Effector memory CD4-positive, alpha-beta T cell (primary cell): Measurements from ENCODE around the gene POLD3.

ENCODE experiments used
- DNase-seq, 3 donors: peaks; one replicate each; pipeline ENCODE4 v3.0.0-alpha.2; 2020
- H3K27ac ChIP-seq: 2 replicates; pipeline ENCODE4 v1.7.0; 2013; ENCODE audit warnings: mild to moderate bottlenecking, low read length, moderate library complexity; ENCODE audit not compliant: insufficient read depth, poor library complexity, severe bottlenecking
- H3K27me3 ChIP-seq: replicated peaks from 2 replicates; pipeline ENCODE4 v1.7.0; 2013; ENCODE audit warnings: mild to moderate bottlenecking, low read length; ENCODE audit not compliant: insufficient read depth, control insufficient read depth, poor library complexity, severe bottlenecking
- H3K36me3 ChIP-seq: 2 replicates; pipeline ENCODE4 v1.7.0; 2013; ENCODE audit warnings: mild to moderate bottlenecking, low read length, moderate library complexity; ENCODE audit not compliant: control insufficient read depth, insufficient read depth
- H3K4me1 ChIP-seq: 2 replicates; pipeline ENCODE4 v1.7.0; 2013; ENCODE audit warnings: low read length, mild to moderate bottlenecking; ENCODE audit not compliant: control insufficient read depth, insufficient read depth, poor library complexity, severe bottlenecking
- H3K4me3 ChIP-seq: 2 replicates; pipeline ENCODE4 v1.7.0; 2013; ENCODE audit warnings: low read length, low read depth, mild to moderate bottlenecking; ENCODE audit not compliant: insufficient read depth, poor library complexity, severe bottlenecking
- H3K9me3 ChIP-seq: 2 replicates; pipeline ENCODE4 v1.7.0; 2013; ENCODE audit warnings: mild to moderate bottlenecking, low read length, moderate library complexity; ENCODE audit not compliant: control insufficient read depth

Gene POLD3

GRCh38 chr11:74568028-74568427, 24.4 kb upstream of the POLD3 start:
- Histone ChIP-seq H3K4me3 (no peak overlapping the region), H3K27ac (no peak overlapping the region), H3K4me1 (no peaks in the 10 kb centered on the region), H3K9me3 (no peaks in the 10 kb centered on the region), H3K36me3 (no peaks in the 10 kb centered on the region), H3K27me3 (no peaks in the 10 kb centered on the region)
- DNase-seq: no peak

- no peak for DNase-seq
- Histone ChIP-seq H3K4me3 (no peak overlapping the region), H3K9me3 (no peaks in the 10 kb centered on the region), H3K27me3 (no peaks in the 10 kb centered on the region), H3K4me1 (no peaks in the 10 kb centered on the region), H3K27ac (no peak overlapping the region), H3K36me3 (no peaks in the 10 kb centered on the region)
Observed at GRCh38 chr11:74570266-74571061, 21.9 kb upstream of the POLD3 start.

- Histone ChIP-seq H3K9me3 (no peaks in the 10 kb centered on the region), H3K4me1 (no peaks in the 10 kb centered on the region), H3K36me3 (no peaks in the 10 kb centered on the region), H3K27me3 (no peaks in the 10 kb centered on the region), H3K27ac (no peak overlapping the region), H3K4me3 (no peak overlapping the region)
- no peak for DNase-seq
Observed at GRCh38 chr11:74571062-74571399, 21.4 kb upstream of the POLD3 start.

- no peaks in the 10 kb centered on the region for H3K36me3 ChIP-seq
- no peak overlapping the region for H3K27ac ChIP-seq
- DNase-seq: no peak
Observed at GRCh38 chr11:74572349-74572748, 20.0 kb upstream of the POLD3 start.

GRCh38 chr11:74574563-74574962, 17.8 kb upstream of the POLD3 start:
- Histone ChIP-seq H3K9me3 (no peaks in the 10 kb centered on the region), H3K27me3 (no peaks in the 10 kb centered on the region), H3K27ac (no peak overlapping the region), H3K4me3 (no peak overlapping the region), H3K4me1 (no peaks in the 10 kb centered on the region), H3K36me3 (no peaks in the 10 kb centered on the region)
- DNase-seq: no peak

More at GRCh38 chr11:74572349-74572748, 20.0 kb upstream of the POLD3 start:
- no peaks in the 10 kb centered on the region for H3K9me3 ChIP-seq
- no peaks in the 10 kb centered on the region for H3K27me3 ChIP-seq
- no peaks in the 10 kb centered on the region for H3K4me1 ChIP-seq
- no peak overlapping the region for H3K4me3 ChIP-seq

GRCh38 chr11:74575999-74576398, 16.4 kb upstream of the POLD3 start:
- no peaks in the 10 kb centered on the region for H3K27me3 ChIP-seq
- no peaks in the 10 kb centered on the region for H3K36me3 ChIP-seq
- no peaks in the 10 kb centered on the region for H3K4me1 ChIP-seq
- no peaks in the 10 kb centered on the region for H3K9me3 ChIP-seq
- DNase-seq: no peak
- H3K27ac ChIP-seq: no peak overlapping the region
- H3K4me3 ChIP-seq: no peak overlapping the region

GRCh38 chr11:74577181-74577580, 15.2 kb upstream of the POLD3 start:
- Histone ChIP-seq H3K36me3 (no peaks in the 10 kb centered on the region), H3K9me3 (no peaks in the 10 kb centered on the region), H3K27me3 (no peaks in the 10 kb centered on the region), H3K4me3 (no peak overlapping the region), H3K27ac (no peak overlapping the region), H3K4me1 (no peaks in the 10 kb centered on the region)
- no peak for DNase-seq

- no peak for DNase-seq
- Histone ChIP-seq H3K36me3 (no peaks in the 10 kb centered on the region), H3K9me3 (no peaks in the 10 kb centered on the region), H3K4me1 (no peaks in the 10 kb centered on the region), H3K4me3 (no peak overlapping the region), H3K27ac (no peak overlapping the region), H3K27me3 (no peaks in the 10 kb centered on the region)
Observed at GRCh38 chr11:74577624-74578396, 14.6 kb upstream of the POLD3 start.

GRCh38 chr11:74579577-74580270, 12.7 kb upstream of the POLD3 start:
- H3K4me1 ChIP-seq: no peaks in the 10 kb centered on the region
- DNase-seq: no peak
- H3K9me3 ChIP-seq: no peaks in the 10 kb centered on the region
- H3K27me3 ChIP-seq: no peaks in the 10 kb centered on the region
- H3K4me3 ChIP-seq: no peak overlapping the region
- H3K27ac ChIP-seq: no peak overlapping the region
- no peaks in the 10 kb centered on the region for H3K36me3 ChIP-seq
